PC-9 (cell line): Measurements from ENCODE around the gene ADARB2. TPM values are rescaled to one million over a fixed set of nuclear protein-coding genes. Genes with fewer than 3 reads are reported as not detected.

Experiments
- BruUV-seq: library from RNA; stranded (reverse); fragments of 400-500 nt; replicated peaks from 2 replicates; lab custom pipeline; 2021; lab: Mats Ljungman, UMichigan
- CTCF ChIA-PET: fragments of 300-600 bp; sonication (Branson Sonifier 250); formaldehyde crosslinking; loops from one replicate; lab custom pipeline; 2022; ENCODE audit warnings: antibody characterized with exemption; lab: Charles Lee
- POLR2A ChIA-PET: fragments of 300-600 bp; sonication (Branson Sonifier 250); formaldehyde crosslinking; loops from one replicate; lab custom pipeline; 2022; ENCODE audit warnings: antibody characterized with exemption; ENCODE audit not compliant: unreplicated experiment; lab: Charles Lee
- DNase-seq, 2 experiments: peaks; one replicate each; pipeline versions ENCODE4 v3.0.0 to v3.0.0-alpha.2; 2015 to 2022; ENCODE audit warnings: mixed read lengths in 1 of 2
- H2AFZ ChIP-seq: fragments of 200-600 bp; sonication (generic); 2 replicates; pipeline ENCODE4 v1.8.1; 2017; ENCODE audit warnings: antibody characterized with exemption
- H3F3A ChIP-seq: fragments of 200-600 bp; sonication (generic); 2 replicates; pipeline ENCODE4 v1.8.1; 2017; ENCODE audit warnings: antibody characterized with exemption, mild to moderate bottlenecking, low read depth; ENCODE audit not compliant: insufficient read depth
- H3K27ac ChIP-seq: fragments of 200-600 bp; sonication (generic); 2 replicates; pipeline ENCODE4 v1.6.1; 2016; ENCODE audit warnings: mixed run types
- H3K27me3 ChIP-seq: fragments of 200-600 bp; sonication (generic); 2 replicates; pipeline ENCODE4 v1.6.1; 2016; ENCODE audit warnings: low read depth, mixed run types; ENCODE audit not compliant: insufficient read depth
- H3K36me3 ChIP-seq: fragments of 200-600 bp; sonication (generic); 2 replicates; pipeline ENCODE4 v1.6.1; 2016; ENCODE audit warnings: low read depth, mixed run types
- H3K4me1 ChIP-seq: fragments of 200-600 bp; sonication (generic); replicated peaks from 2 replicates; pipeline ENCODE4 v1.6.1; 2016; ENCODE audit warnings: mixed run types; ENCODE audit not compliant: insufficient read depth
- H3K4me2 ChIP-seq: fragments of 200-600 bp; sonication (generic); 2 replicates; pipeline ENCODE4 v1.6.1; 2017; ENCODE audit warnings: mixed run types
- H3K4me3 ChIP-seq: fragments of 200-600 bp; sonication (generic); 2 replicates; pipeline ENCODE4 v1.6.1; 2016; ENCODE audit warnings: mixed run types
- H3K79me2 ChIP-seq: fragments of 200-600 bp; sonication (generic); 2 replicates; pipeline ENCODE4 v1.6.1; 2017; ENCODE audit warnings: low read depth, mixed run types
- H3K9me2 ChIP-seq: fragments of 200-600 bp; sonication (generic); 2 replicates; pipeline ENCODE4 v1.8.1; 2017; ENCODE audit warnings: mild to moderate bottlenecking; ENCODE audit not compliant: insufficient read depth
- H3K9me3 ChIP-seq: fragments of 200-600 bp; sonication (generic); 2 replicates; pipeline ENCODE4 v1.8.1; 2016; ENCODE audit warnings: low read depth; ENCODE audit not compliant: insufficient read depth
- H4K20me1 ChIP-seq: fragments of 200-600 bp; sonication (generic); 2 replicates; pipeline ENCODE4 v1.8.1; 2017; ENCODE audit not compliant: insufficient read depth
- CTCF ChIP-seq: fragments of 200-600 bp; sonication (generic); conservative IDR thresholded peaks from 2 replicates; pipeline ENCODE4 v1.6.1; 2017; ENCODE audit warnings: mixed run types, antibody characterized with exemption, mild to moderate bottlenecking, moderate library complexity
- EZH2 ChIP-seq: fragments of 200-600 bp; sonication (generic); IDR thresholded peaks from 2 replicates; pipeline ENCODE4 v1.8.0; 2017; ENCODE audit warnings: antibody characterized with exemption, low read depth
- intact Hi-C: fragments of 100-400 bp; cut with micrococcal nuclease; formaldehyde crosslinking; loops from one replicate; pipeline ENCODE4 v1.10.0; 2022; ENCODE audit not compliant: unreplicated experiment
- total RNA-seq: library from RNA; stranded (reverse); gene quantifications from 2 replicates; pipeline ENCODE4 v1.2.3, GENCODE V29; 2021

ADARB2 gene
- total RNA-seq, 1 experiment from 2014 or later, result not detected

- Histone ChIP-seq H2AFZ (no peak overlapping the region), H3K4me1 (no peaks in the 10 kb centered on the region), H3F3A (no peaks in the 10 kb centered on the region), H3K27ac (no peak overlapping the region), H3K4me2 (no peak overlapping the region), H3K4me3 (no peak overlapping the region), H3K79me2 (no peaks in the 10 kb centered on the region), H3K36me3 (no peaks in the 10 kb centered on the region), H3K9me2 (no peaks in the 10 kb centered on the region), H4K20me1 (no peaks in the 10 kb centered on the region), H3K27me3 (0 out of 2 replicates have a peak, but pooled peaks cover 16% of the 10 kb centered on the region), H3K9me3 (no peaks in the 10 kb centered on the region)
- intact Hi-C loops, result no loop called here
- BruUV-seq, result no TSS peak
- DNase-seq, result no peak
- TF ChIP-seq CTCF, result no peak
- no peak for TF ChIP-seq EZH2
- ChIA-PET CTCF (no interaction called here), POLR2A (no interaction called here)
These were observed 473.3 kb downstream of the ADARB2 start for GRCh38 chr10:1264001-1264400.

GRCh38 chr10:1257274-1257673, 480.1 kb downstream of the ADARB2 start:
- no peak overlapping the region for H2AFZ ChIP-seq

GRCh38 chr10:1256432-1256725, 480.9 kb downstream of the ADARB2 start:
- Histone ChIP-seq H3K27ac (no peak overlapping the region), H3K27me3 (peaks cover 6% of the 10 kb centered on the region; the same call in 1 of the 2 replicates), H3K79me2 (no peaks in the 10 kb centered on the region), H3K36me3 (no peaks in the 10 kb centered on the region), H3K4me1 (no peaks in the 10 kb centered on the region), H3K9me3 (no peaks in the 10 kb centered on the region), H3F3A (no peaks in the 10 kb centered on the region), H2AFZ (no peak overlapping the region), H3K4me2 (no peak overlapping the region), H4K20me1 (no peaks in the 10 kb centered on the region), H3K4me3 (no peak overlapping the region), H3K9me2 (no peaks in the 10 kb centered on the region)
- no peak for TF ChIP-seq CTCF
- TF ChIP-seq EZH2, result no peak
- no peak for DNase-seq
- intact Hi-C loops, result no loop called here
- ChIA-PET POLR2A (no interaction called here), CTCF (no interaction called here)
- BruUV-seq, result no TSS peak

More at GRCh38 chr10:1257274-1257673, 480.1 kb downstream of the ADARB2 start:
- TF ChIP-seq EZH2 (no peak), CTCF (no peak)
- Histone ChIP-seq H3K9me2 (no peaks in the 10 kb centered on the region), H3K27ac (no peak overlapping the region), H3K4me2 (no peak overlapping the region), H3K9me3 (no peaks in the 10 kb centered on the region), H3F3A (no peaks in the 10 kb centered on the region), H4K20me1 (no peaks in the 10 kb centered on the region), H3K4me3 (no peak overlapping the region), H3K79me2 (no peaks in the 10 kb centered on the region), H3K27me3 (peaks cover 6% of the 10 kb centered on the region; the same call in 1 of the 2 replicates), H3K36me3 (no peaks in the 10 kb centered on the region), H3K4me1 (no peaks in the 10 kb centered on the region)
- intact Hi-C loops, result no loop called here
- no peak for DNase-seq
- ChIA-PET POLR2A (no interaction called here), CTCF (no interaction called here)
- BruUV-seq, result no TSS peak
